Tibial nerve (tissue), 3 donors: ENCODE results near the gene MYO1A.

Source experiments
- POLR2A ChIP-seq, 2 donors: fragments of 450-650 bp; IDR thresholded peaks; one replicate each; pipeline ENCODE4 v1.6.1; 2017; ENCODE audit warnings: antibody characterized with exemption in 2 of 2, mild to moderate bottlenecking in 2 of 2, moderate library complexity in 2 of 2
- TF ChIP-seq, protein P1 (sequence below), 5 experiments: fragments of 200-600 bp in 3 of 5; fragments of 450-650 bp in 2 of 5; sonication (generic) in 3 of 5; IDR thresholded peaks; one replicate each; pipeline ENCODE4 v1.5.1; 2016 to 2019; ENCODE audit warnings: antibody characterized with exemption in 5 of 5, mild to moderate bottlenecking in 3 of 5, moderate library complexity in 2 of 5

GRCh38 chr12:57096748-57097553, 47.0 kb upstream of the MYO1A start:
- TF ChIP-seq, protein P1, sequence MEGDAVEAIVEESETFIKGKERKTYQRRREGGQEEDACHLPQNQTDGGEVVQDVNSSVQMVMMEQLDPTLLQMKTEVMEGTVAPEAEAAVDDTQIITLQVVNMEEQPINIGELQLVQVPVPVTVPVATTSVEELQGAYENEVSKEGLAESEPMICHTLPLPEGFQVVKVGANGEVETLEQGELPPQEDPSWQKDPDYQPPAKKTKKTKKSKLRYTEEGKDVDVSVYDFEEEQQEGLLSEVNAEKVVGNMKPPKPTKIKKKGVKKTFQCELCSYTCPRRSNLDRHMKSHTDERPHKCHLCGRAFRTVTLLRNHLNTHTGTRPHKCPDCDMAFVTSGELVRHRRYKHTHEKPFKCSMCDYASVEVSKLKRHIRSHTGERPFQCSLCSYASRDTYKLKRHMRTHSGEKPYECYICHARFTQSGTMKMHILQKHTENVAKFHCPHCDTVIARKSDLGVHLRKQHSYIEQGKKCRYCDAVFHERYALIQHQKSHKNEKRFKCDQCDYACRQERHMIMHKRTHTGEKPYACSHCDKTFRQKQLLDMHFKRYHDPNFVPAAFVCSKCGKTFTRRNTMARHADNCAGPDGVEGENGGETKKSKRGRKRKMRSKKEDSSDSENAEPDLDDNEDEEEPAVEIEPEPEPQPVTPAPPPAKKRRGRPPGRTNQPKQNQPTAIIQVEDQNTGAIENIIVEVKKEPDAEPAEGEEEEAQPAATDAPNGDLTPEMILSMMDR (IDR thresholded peaks at IDR 0.05): no peak
- TF ChIP-seq POLR2A (IDR thresholded peaks at IDR 0.05): no peak
